ENCODE measurements around the gene DAPK2. TPM values are rescaled to one million over a fixed set of nuclear protein-coding genes. Genes with fewer than 3 reads are reported as not detected.

Gene DAPK2
- polyA plus RNA-seq, 1 donor: 8.1 TPM

DNA sequence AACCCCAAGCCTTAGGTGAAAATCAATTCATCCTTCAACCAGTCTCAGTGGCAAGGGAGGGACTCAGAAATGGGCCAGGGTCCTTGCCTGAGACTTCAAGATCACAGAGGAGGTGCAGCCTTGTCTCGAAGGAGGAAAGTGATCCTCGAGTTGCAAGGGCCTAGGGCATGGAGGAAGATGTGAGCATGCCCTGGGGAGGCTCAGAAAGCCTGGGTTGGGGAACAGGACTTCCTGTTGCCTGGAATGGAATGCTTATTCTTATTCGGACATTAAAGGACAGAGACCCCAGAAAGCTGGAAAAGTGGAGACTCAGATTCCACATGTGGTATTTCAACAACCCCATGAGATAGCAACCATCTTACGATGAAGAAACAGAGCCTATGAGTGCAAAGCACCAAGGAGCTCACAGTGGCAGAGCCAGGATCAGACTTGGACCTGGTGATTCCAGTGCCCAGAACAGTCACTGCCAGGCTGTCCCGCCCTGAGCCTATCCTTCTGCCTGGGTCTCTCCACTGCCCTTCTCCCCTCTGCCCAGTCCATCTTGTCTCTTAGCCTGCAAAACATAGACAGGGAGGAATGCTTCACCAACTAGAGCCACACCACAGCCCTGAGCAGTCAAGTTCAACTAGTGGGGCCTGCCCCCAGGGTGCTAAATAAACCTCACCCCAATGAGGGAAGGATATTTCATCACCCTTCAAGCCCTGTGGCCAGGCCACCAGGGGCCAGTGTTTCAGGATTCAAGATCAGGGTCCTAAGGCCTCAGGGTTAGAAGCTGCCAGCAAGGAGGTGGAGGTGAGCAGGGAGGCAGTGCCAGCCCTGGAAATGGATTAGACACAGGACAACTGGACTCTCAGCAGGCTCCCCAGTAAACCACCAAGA, 21.9 kb downstream of the DAPK2 start:
- no peak for DNase-seq

DNA sequence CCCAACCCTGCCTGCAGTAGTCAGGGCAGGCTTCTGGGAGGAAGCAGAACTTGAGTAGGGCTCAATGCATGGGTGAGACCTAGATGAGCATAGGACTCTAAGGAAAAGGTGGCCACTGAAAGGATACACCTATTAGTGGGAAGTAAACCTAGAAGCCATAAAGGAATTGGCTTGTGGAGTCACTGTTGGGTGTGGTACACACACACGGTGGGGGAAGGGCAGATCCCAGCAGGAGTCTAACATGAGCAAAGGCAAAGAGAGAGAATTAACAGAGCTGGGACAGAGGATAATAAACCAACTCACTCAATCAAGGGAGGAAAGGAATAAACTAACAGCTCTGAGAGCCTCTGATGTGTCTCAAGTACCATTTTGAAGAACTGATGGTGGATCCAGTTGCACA, 23.1 kb downstream of the DAPK2 start:
- no peak for DNase-seq

DNA sequence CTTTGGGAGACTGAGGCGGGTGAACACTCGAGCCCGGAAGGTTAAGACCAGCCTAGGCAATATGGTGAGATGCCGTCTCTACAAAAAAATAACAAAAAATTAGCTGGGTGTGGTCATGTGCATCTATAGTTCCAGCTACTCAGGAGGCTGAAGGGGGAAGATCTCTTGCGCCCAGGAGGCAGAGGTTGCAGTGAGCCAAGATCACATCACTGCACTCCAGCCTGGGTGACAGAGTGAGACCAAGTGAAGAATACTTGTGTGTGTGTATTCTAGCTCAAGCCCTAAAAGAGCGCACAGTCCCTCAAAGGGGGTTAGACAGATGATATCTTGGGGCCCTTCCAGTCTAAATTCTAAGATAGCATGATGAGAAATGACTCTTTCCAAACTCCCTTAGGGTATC, 23.7 kb downstream of the DAPK2 start:
- DNase-seq: no peak

DNA sequence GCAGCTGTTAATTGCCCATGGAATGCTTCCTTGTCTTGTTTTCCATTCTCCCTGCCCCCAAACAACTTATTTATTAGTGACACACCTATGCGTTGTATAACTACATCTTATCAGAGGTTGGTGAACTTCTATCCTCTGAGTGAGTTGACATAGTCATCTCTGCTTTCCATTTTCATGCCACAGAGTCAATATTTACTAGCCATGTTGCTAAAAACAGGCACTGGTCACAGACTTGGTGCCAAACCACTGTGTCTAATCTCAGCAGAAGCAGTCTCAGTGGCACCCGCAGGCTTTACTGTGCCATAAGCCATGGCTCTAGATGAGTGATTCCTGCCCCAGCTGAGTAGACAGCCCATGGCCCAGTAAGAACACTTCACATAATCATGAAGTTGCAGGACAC, 26.5 kb downstream of the DAPK2 start:
- no peak for DNase-seq

DNA sequence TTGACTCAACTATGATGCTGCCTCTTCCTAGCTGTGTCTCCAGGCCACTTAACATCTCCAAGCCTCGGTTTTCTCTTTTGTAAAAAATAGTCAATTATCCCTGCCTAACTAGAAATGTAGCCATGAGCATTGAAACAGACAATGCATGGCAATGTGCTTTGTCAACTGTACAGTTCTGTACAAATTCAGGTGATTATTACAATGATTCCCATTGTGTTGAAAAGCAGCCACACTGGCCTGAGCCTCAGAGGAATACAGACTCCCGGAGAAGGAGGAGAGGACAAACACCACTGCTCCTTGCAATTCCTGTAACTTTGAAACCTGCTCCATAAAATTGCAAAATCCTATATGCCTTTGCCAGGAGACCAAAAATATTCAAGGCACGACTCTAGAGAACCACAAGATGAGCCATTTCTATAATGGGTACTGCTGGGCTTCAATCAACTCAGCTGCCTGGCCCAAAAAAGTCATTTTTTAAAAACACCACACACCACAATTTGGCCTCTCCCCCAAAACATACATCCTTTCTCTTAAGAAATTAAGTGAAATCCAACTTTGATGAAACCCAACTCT, 28.6 kb downstream of the DAPK2 start:
- no peak for DNase-seq

DNA sequence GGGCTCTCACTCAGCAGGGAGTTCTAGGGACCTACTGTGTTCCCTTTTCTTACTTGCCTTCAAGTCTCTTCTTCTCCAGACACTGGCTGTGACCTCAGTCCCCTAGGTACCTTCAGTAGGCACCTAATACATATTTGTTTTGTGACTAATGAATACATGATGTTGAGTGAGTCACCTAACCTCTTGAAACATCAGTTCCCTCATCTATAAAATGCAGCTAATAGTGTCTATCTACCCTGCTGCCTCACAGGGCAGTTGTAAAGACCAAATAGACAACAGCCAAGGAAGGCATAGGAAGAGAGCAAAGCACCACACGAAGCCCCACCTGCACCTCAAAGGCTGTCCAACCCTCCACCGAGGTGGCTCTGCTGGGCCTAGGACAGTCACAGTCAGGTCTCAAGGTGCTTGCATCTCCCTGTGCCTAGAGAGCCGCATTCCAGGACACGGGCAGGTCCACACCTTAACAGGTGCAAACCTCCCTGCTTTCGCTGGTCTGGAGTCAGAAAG, 29.1 kb downstream of the DAPK2 start:
- DNase-seq: no peak

DNA sequence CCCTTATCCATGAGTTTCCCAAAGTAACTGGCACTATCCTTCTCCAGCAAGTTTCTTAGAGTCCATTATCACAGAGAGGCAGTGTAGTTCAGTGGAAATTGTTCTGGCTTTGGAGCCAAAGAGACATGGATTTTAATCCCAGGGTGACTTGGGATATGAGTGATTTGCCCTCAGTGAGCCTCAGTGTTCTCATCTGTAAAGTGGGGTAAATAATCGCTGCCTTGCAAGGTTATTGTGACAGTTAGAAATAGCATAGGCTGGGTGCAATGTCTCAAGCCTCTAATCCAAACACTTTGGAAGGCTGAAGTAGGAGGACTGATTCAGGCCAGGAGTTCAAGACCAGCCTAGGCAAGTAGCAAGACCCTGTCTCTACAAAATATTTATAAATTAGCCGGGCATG, 30.0 kb downstream of the DAPK2 start:
- no peak for DNase-seq

DNA sequence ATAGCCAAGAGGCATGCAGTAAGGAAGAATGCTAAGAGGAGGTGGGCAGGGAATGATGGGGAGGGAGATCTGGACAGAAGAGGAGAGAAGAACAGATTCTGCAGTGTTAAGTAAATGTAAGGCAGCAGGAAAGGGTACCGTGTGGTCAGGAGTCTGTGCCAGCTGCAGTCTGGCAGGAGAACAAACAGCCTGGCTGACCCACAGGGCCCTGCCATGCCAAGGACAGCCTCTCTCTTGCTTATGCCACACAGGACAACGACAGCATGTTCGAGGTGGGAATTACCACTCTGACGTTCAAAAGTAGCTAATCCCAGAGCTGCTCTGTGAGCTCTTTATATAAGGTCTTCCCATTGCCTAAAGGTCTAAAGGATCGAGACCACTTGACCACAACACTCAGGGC, 31.3 kb downstream of the DAPK2 start:
- no peak for DNase-seq

DNA sequence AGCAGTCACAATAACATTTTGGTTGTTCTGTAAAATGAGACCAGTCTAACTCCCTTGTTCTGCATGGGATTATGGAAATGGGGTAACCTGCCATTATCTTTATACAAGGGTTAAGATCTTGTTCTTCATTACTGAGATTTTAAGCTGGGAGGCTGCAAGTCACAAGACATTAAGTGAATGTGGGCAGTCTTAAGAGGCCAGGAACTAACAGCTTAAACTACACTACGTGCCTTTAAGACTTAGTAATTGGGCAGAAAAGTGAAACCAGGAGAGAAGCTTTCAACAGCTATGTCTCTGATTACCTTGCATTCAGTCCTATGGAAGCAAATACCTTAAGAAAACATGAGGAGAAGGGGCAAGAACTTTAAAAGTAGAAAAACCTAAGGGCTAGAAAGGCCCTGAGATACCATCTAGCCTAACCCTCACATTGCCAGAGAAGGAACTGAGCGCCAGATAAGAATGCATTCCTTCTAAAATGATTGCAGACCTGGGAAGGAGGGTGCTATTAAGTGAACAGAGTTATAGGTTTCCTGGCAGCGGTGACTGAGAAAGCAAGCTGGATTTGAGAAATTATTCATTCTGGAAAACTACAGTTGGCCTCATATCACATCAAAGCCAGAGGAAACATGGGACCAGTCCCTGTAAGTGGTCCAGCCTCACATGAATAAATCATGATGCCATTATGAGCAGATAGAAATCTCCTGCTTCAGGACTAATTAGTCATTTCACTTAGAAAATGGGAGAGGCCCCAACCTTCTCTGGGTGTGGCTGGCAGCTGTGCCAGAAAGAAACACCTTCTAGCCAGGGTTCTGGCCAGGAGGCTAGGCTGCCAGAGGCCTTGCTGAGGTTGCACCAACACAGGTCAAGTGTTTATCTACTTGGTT, 32.9 kb downstream of the DAPK2 start:
- DNase-seq: no peak

DNA sequence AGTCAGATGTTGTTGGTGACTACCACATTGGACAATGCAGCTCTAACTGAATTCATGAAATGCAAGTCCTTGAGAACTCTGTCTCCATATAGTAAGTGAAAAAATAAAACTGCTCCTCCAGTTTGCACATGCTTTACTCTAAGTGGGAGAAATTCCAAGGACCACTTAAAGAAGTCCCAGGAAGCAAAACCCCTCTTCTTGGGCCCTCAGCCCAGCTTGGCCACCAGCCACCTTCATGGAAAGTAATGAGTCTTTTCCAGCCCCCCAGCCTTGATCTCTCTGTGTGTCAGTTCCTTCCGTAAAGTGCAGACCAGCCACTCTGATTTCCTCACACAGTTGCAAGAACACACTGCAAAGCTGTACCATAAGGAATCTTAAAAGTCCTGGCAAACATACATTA, 34.5 kb downstream of the DAPK2 start:
- no peak for DNase-seq

DNA sequence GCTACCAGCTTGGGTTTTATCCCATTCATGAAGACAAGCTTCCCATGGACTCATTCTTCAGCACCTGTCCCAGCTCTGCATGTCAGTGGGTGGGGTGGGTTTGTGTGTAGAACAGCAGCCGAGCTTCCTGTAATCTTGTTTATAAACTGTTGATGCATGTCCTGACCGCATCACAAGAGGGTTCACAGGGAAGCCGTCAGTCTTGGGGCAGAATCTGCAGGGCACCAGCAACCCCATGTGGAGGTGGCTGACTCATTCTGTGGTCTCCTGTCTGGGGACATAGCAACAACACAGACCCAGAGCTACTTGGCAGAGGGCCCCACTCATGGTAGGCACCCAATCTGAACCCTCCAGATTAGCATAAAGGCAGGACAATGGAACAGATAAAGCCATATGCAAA, 35.6 kb downstream of the DAPK2 start:
- no peak for DNase-seq

DNA sequence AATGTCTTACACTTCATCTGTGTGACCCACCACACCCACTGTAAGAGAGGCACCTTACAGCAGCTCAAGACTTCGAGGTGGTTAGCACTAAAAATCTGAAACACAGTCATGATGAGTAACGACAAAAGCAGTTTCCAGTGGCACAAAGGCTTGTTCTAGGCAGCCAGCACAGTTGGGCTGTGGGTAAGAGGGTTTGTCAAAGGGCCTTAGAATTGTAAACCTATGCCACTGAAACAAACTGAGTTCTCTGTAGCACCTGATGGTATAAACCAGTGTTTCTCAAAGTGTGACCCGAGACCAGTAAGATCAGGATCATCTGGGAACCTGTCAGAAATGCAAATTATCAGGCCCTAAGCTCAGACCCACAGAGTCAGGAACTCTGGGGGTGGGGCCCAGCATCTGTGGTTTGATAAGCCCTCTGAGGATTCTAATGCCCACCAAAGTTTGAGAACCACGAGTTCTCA, 36.5 kb downstream of the DAPK2 start:
- DNase-seq: no peak

DNA sequence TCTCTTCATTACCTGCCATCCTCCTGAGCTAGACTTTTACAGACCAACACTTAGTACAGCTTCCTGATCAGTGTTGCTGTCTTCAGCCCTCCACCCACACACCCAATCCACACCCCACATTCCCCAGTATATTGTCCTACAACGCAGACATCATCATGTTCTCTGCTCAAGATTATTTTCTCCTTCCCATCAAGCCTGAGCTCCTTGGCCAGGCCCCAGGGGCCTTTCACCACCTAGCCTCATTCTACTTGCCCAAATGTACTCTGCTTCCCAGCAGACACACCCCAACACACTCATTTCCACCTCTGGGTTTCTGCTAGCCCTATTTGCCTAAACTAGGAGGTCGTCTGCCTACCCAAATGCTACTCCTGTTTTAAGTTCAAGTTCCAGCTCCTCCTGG, 37.0 kb downstream of the DAPK2 start:
- no peak for DNase-seq

DNA sequence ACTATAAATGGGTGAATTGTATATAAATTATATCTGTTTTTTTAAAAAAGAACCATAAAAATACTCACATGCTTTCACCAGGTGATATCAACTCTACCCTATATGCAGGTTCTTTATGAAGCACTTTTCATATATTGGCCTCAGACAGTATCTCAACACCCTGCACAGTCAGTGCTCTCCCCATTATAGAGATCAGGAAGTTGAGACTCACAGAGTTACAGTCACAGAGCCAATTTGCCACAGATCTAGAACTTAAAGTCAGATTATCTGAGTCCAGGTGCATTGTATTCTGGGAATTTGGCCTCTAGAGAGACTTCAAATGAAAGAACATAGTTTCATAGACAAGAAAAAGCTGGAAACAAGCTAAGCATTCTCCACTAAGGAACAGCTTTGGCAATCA, 38.1 kb downstream of the DAPK2 start:
- no peak for DNase-seq

DNA sequence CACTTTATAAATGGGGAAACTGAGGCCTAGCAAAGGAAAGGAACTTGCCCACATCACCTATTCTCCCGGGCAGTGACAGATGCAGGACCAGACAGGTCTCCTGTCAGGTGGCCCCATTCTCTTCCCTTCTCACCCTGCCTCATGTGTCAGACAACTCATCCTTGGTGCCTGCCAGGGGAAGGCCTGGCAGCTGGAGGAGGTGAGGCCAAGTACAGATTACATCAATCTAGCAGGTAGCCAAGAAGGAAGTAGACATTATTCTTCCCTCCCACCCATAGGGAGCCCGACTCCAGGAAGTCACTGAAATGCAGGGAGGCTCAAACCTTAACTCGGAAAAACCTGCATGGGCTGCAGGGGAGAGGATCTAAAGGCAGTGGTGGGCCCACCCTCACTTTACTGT, 39.6 kb downstream of the DAPK2 start:
- no peak for DNase-seq

DNA sequence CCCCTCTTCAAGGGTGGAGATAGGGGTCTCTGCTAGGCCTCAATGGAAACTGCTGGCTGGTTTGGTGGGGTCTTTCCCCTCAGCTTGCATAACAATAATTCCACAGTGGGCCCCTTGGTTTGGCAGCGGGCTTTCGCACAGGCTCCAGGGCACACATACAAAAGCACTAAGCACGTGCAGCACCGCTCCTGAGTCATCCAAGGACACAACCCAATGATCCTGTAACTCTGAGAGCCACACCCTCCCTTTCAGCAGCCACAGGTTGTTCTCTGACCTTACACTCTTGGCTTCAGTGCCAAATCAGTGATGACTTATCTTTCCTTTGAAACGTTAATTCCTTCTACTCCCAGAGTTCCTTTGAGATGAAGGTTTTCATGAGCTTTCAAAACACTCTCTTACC, 41.7 kb downstream of the DAPK2 start:
- DNase-seq: no peak

DNA sequence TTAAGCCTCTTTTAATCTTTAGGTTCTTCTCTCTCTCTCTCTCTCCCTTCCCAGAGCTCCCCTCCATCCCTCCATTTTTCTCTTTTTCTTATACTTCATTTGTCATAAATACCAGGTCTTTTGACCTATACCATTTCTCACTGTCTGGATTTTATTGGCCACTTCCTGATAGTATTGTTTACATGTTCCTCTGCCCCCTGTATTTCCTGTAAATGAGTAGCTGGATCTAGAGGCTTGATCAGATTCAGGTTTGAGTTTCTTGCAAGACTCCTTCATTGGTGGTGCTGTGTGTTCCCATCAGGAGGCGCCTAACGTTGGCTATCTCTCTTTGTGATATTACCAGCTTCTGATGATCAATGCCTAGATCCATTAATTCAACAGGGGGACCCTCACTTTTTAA, 42.2 kb downstream of the DAPK2 start:
- no peak for DNase-seq

DNA sequence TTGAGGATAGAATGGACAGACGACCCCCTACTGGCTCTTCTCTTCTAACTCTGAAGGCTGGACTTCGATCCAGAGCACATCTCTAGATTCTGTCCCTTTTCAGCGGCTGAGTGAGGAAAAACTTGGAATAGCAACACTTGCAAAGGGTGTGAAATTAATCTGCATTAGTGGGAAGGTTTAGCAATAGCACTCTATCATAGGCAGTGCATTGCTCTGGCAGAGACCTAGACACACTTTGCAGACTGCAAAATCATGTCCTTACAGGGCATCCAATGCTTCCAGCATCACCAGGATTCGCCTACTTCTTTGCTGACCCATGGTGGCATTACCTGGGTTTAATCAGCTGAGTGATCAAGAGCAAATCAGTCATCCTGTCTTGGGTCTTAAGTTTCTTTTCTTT, 43.1 kb downstream of the DAPK2 start:
- no peak for DNase-seq

DNA sequence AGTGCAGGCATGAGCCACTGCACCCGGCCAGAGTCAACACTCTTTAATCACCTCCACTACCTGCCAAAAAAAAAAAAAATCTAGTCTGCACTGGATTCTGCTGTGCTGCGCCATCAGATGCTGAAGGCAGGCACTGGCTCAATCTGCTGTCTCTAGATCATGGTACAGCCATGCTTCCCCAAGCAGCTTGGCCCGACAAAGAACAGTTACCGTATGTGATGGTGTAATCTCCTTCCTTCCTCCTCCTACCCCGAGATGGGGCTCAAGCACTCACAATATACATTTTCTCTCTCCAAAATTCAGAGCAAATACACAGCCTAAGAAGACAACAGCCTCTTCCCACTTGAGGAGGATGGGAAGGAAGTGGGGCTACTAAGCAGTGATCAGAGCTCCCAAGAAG, 45.1 kb downstream of the DAPK2 start:
- DNase-seq: no peak

DNA sequence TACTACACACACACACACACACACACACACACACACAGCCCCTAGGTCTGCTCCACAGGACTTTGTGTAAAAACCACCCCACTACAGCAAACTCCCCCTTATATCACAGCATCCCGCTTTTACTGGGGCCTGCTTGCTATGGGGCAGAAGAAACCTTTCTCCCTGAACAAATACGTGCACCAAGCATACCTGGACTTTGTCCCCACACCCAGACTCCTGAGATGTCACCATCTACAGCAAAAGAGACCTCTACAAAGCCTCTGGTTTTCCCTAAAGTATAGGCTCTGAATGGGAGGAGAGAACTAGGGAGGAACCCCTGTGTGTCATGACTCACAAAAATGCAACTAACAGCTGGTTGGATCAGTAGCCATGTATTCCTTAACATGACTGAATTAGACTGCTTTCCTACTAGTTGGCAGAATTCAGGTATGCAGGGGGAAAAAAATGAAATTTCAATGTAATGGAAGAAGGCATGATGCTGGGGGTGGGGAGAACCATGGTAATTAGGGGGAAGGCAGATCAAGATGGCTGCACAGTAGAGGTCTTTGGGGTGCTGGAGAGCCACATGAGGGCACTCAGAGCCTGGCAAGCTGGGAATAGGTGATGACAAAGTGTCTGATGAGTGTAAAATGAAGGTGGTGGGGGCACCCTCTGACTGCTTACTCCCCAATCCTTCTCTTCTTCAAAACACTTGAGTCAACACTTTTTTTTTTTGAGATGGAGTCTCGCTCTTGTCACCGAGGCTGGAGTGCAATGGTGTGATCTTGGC, 45.9 kb downstream of the DAPK2 start:
- DNase-seq: no peak

DNA sequence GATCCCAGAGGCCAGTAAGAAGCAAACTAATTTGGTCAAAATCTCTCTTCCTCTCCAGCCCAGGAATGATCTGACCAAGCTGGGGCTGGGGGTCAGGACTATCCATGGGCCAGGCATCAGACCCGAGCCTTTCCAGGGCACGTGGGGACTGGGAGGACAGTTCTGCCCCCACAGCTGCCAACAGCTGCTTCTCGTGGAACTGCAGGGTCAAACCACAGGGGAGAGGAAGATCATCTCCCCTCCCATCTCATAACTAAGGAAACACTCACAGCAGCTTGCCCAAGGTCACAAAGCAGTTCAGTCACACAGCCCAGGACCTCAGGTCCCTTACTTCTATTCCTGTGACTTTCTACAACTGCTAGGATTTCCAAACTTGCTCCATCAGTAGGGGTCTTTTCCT, 47.1 kb downstream of the DAPK2 start:
- DNase-seq: no peak

DNA sequence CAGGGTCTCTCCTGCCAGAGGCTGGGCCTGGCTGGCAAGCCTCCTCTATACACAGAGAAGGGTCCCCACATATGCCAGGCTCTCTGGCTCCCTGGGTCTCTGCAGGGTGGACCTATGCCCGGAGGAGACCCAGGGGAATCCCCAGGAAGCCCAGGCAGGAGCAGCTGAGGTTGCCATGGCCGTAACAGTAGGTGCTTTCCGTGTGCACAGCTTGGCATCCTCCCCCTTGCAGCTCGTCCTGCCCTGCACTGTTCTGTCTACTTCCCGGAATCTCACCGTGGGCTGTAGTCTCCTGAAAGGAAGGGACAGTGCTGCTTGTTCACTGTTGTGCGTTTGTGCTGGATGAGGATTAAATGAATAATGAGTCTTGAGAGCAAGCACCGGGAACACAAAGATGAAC, 47.8 kb downstream of the DAPK2 start:
- no peak for DNase-seq

Data from left kidney (tissue), 2 donors.